ENCODE results near the gene KLRF1.

DNA sequence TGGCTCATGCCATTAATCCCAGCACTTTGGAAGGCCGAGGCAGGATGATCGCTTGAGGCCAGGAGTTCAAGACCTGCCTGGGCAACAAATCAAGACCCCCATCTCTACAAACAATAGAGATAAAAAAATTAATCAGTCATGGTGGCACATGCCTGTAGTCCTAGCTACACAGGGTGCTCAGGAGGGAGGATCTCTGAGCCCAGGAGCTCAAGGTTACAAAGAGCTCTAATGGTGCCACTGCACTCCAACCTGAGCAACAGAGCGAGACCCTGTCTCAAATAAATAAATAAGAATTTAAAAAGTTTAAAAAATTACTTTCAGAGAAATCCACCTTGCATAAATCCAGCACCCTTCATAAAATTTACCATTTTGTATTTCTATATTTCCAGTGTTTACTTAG, 2.2 kb downstream of the KLRF1 start:
- TF ChIP-seq POLR2AphosphoS5 (IDR thresholded peaks at IDR 0.05) (no peak), EZH2 (IDR thresholded peaks at IDR 0.05; ENCODE audit: borderline replicate concordance, insufficient read depth, low read length, poor library complexity, severe bottlenecking) (no peak), RAD21 (conservative IDR thresholded peaks at IDR 0.05) (no peak), EP300 (conservative IDR thresholded peaks at IDR 0.05; ENCODE audit: poor library complexity, severe bottlenecking) (no peak)
- TF ChIP-seq, protein P1, sequence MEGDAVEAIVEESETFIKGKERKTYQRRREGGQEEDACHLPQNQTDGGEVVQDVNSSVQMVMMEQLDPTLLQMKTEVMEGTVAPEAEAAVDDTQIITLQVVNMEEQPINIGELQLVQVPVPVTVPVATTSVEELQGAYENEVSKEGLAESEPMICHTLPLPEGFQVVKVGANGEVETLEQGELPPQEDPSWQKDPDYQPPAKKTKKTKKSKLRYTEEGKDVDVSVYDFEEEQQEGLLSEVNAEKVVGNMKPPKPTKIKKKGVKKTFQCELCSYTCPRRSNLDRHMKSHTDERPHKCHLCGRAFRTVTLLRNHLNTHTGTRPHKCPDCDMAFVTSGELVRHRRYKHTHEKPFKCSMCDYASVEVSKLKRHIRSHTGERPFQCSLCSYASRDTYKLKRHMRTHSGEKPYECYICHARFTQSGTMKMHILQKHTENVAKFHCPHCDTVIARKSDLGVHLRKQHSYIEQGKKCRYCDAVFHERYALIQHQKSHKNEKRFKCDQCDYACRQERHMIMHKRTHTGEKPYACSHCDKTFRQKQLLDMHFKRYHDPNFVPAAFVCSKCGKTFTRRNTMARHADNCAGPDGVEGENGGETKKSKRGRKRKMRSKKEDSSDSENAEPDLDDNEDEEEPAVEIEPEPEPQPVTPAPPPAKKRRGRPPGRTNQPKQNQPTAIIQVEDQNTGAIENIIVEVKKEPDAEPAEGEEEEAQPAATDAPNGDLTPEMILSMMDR (IDR thresholded peaks at IDR 0.05; ENCODE audit: poor library complexity, severe bottlenecking), result no peak

All from neural cell (in vitro differentiated cells).